ENCODE results near the gene HEG1. TPM values are rescaled to one million over a fixed set of nuclear protein-coding genes. Genes with fewer than 3 reads are reported as not detected.

The HEG1 gene
- 41.0 and 53.0 TPM in 2 replicates for total RNA-seq

GRCh38 chr3:125055913-125056745, at the start of gene HEG1:
Gene HEG1 (minus strand): TSS chr3:125055997. CDS start chr3:125055890, 107 bp downstream.

DNA sequence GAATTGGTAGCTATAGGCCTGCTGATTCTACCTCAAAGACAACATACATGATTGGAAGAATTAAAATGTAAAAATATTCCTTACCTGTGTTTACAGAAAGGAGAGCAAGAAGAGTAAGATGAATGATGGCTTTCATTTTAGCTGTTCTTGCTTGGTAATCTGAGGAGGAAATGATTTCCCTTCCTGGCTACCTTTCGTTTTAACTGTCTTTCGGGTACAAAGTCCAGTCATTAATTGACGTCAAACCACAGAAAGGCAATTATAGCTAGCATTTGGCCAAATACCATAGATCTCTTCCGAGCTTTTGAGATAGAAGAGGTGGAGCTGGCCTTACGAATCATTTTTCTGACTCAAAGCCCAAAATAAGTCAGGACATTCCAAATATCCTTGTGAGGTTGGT, 121.2 kb downstream of the HEG1 start, which contains the start of gene MUC13:
MUC13 (minus strand) TSS at position 175 of the 400 bp plus-strand sequence; CDS start at position 136, 39 bp downstream.

Other genes with a start within 250 kb of the HEG1 start
- 190 and 217 TPM in 2 replicates for gene ITGB5, start 168.6 kb downstream of the HEG1 start, total RNA-seq
- not detected in 2 replicates for gene MUC13, start 121.2 kb downstream of the HEG1 start, total RNA-seq
- 0.27 and 0.74 TPM in 2 replicates for gene SLC12A8, start 156.8 kb upstream of the HEG1 start, total RNA-seq